NCI-H82 treated with DMSO at 0.1 percent for 48 hours (cell line): ENCODE data around the gene BPIFB3.

Experiments
- DNase-seq: peaks from one replicate; lab custom pipeline; 2025; ENCODE audit not compliant: unreplicated experiment; lab: John Stamatoyannopoulos, UW

The BPIFB3 gene, protein sequence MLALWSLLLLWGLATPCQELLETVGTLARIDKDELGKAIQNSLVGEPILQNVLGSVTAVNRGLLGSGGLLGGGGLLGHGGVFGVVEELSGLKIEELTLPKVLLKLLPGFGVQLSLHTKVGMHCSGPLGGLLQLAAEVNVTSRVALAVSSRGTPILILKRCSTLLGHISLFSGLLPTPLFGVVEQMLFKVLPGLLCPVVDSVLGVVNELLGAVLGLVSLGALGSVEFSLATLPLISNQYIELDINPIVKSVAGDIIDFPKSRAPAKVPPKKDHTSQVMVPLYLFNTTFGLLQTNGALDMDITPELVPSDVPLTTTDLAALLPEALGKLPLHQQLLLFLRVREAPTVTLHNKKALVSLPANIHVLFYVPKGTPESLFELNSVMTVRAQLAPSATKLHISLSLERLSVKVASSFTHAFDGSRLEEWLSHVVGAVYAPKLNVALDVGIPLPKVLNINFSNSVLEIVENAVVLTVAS

GRCh38 chr20:33053291-33054106 lies at the start of gene BPIFB3:
BPIFB3 (plus strand) TSS chr20:33053903; CDS start chr20:33055436, 1,533 bp downstream.
- no peak for DNase-seq

- no peak for DNase-seq
Observed at GRCh38 chr20:33004141-33004751, 49.5 kb upstream of the BPIFB3 start, which contains the start of gene SUN5. SUN5 (minus strand) TSS chr20:33004433; CDS start chr20:33004340, 93 bp downstream.

DNA sequence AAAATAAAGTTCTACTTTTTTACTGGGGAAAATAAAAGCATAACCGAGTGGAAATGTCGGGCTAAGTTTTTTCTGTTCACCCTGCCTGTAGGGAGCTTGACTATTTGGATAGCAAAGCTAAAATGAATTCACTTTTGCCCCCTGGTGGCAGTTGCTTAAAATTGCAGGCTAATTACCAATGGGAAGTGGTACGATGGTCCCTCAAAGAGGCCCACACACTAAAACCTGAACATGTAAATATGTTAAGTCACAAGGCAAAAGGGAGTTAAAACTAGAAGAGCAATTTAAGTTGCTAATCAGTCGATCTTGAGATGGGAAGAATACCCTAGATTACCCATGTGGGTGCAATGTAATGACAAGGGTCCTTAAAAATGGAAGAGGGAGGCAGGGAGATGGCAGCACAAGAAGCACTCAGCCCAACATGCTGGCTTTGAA lies 48.6 kb upstream of the BPIFB3 start:
- peak; percentile 24 for DNase-seq

DNA sequence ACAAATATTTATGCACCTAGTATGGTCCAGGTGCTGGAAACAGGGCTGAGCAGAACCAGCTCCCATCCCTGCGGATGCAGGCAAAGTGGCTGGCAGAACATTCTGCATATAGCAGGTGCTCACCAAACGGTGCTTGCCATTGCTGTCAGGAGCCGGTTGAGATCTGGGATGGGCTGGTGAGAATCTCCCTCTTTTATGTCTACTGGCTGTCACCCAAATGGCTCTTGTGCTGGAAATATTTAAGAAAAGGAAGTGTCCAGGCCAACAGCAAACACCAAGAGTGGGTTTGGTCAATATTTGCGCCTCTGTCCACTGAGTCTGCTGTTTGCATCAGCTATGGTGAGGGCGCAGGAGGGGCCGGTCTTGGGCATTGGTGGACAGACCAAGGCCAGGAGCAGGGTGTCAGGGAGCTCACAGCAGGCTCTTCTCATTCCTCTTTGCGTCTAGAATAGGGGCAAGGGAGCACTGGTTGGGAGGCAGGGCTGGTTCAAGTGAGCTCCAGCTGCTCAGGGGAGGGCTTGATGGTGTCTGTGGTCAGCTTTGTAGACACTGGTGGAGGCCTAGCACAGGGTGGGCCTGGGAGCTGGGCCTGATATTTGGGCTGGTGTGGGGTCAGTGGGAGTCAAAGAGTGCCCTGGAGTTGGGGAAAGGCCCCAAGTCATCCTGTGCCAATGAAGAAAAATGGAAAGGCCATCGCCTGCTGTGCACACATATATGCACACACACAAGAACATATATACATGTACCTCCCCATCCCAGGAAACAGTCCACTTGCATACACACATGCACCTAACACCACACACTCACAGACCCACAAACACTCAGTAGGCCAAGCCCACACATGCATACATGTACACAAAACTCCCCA lies 47.6 kb upstream of the BPIFB3 start:
- no peak for DNase-seq

GRCh38 chr20:33006776-33007375 lies 46.8 kb upstream of the BPIFB3 start:
- no peak for DNase-seq

DNA sequence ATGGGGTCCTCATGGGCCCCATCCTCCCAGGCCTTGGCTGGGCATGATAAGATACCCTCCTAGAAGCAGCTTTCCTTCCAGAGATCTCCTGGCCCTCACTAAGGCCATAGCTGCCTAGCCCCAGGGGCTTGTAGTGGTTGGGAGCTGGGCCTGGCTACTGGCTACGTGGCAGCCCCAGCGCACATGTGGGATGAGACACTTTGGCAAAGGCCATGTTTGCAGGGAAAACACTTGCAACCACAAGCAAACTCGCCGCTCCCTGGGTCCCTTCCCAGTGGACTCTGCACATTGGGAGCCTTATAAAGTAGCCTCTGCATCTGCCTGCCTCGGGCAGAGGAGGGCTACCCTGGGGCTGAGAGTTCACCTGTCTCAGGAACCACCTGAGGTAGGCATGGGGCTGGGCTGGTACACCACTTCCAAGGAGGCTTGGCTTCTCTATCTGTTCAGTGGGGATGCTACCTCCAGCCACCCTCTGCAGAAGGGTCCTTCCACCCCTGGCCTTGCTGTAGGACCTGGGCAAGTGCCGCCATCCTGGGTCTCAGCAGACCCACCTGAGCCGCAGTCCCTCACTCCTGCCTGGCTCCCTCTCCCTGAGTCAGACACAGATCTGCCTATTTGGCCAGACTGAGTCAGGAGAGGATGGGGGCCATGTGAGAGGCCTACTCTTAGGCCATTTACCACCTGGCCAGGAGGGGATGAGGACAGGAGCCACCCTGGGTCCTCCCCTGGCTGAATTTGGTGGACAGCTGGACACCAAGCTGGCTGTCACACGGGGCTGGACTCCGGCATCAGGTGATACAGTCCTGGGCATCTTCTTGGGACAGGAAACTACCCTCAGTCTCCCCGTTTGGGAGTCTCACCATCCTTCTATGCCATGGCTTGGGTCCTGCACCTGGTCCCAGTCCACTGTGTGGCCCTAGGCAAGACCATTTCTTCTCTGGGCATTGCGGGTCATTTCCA lies 46.0 kb upstream of the BPIFB3 start, which contains the start of gene BPIFB2:
BPIFB2 (plus strand) TSS at position 329 of the 960 bp plus-strand sequence. CDS start 871 bp downstream, outside the sequence.
- DNase-seq: no peak

DNA sequence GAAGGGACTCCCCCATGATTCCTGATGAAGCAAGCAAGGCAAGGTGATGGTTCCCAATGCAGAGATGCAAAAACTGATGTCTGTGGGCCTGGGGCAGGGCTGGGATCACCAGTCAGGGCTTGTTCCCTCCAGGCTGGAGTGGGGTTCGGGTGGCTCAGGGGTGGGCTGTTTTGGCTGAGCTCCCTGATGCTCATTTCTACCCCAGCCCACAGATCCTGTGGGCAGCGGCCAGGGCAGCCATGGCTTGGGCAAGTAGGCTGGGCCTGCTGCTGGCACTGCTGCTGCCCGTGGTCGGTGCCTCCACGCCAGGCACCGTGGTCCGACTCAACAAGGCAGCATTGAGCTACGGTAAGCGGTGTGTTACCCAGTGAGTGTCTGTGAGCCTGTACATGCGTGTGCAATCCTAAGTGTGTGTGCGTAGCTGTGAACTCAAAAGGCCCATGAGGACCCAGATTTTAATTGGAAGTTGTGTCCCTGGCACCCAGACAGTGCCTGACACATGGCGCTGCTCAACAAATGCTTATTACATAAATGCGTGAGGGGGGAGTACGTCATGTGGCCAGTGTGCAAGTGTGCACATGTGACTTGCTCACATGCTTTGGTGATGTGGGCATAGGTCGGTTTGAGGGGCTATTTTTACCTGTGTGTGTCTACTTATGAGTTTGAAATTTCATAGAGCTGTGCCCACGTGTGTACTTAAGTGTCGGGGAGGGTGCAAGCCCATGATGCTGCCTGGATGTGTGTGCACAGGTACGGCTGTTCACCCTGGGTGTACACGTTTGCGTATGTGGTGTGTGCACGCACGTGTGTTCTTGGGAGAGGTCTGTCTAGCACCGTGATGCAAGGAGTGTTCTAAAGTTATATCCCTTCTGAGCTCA lies 45.1 kb upstream of the BPIFB3 start:
- DNase-seq: no peak

- no peak for DNase-seq
Observed at GRCh38 chr20:33009214-33010132, 44.2 kb upstream of the BPIFB3 start.

DNA sequence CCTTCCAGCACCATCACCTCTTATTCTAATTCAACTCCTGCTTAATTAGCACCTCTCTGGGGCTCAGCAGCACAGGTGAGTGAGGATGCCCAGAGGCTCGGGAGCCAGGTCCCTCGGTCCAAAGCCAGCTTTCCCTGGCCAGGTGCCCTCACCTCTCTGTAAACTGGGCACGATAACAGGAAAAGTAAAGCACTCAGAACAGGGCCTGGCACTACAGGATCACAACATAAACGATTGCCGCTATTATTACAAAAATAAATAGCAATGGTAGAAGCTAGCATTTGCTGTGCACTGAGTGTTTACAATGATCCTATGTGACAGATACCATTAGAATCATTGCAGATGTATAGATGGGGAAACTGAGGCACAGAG lies 43.6 kb upstream of the BPIFB3 start:
- DNase-seq: no peak

DNA sequence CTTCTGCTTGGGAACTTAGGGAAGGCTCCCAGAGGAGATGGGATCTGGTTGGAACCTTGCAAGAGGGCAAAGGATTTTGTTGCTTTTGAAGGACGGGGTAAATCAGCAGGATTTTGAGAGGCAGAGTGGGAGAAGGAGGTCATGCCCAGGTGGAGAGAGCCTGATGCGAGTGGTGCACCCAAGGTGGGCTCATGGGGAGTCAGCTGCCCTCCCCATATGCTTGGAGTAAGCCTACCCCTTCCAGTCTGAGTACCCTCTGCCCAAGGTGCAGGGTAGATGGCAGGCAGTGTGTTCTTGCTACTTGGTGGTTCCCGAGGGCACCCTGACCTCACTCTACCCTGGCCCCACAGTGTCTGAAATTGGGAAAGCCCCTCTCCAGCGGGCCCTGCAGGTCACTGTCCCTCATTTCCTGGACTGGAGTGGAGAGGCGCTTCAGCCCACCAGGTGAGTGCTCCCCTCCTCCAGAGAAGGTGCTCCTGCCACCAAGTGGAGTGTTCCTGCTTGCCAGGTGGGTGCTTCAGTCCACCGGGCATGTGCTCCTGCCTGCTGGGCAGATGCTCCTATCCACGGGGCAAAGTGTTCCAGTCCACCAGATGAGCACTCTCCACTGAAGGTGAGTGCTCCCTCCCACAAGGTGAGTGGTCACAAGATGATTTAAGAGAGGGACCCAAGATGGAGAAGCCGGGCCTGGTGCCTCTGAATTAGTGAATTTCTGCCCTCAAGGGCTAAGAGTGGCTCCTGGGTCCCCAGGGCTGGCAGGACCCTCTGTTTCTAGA lies 42.8 kb upstream of the BPIFB3 start:
- no peak for DNase-seq

DNA sequence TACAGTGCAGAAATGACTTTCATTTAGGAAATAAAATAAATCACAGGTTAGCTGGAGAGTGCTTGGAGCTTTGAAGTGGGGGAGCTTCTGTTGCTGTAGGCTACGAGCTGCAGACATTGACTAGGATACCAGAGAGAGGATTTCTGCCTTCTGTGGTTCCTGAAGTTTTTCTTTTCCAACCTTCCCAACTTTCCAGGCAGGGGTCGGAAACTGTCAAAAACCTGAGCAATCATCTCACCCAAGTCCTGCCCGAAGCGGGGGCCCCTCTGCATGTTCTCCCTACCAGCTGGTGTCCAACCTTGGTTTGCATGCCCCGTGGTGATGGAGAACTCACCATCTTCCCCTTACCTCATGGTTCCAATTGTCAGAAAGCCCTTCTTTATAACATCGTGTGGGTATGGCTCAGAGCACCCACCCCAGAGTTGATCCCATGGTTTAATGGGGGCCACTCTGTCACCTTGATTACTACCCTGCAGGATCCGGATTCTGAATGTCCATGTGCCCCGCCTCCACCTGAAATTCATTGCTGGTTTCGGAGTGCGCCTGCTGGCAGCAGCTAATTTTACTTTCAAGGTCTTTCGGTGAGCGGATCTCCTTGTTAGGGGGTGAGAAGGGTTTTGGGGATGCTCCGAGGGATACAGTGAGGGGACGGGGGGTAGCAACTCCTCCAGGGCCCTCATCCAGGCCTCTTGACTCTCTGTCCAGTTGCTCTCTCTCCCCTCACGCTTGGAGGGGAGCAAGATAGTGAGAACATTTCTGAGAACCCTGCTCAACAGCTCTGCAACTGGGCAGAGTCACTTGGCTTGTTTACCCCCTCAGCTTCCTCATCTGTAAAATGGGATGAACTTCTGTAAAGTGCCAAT lies 41.1 kb upstream of the BPIFB3 start:
- DNase-seq: no peak

DNA sequence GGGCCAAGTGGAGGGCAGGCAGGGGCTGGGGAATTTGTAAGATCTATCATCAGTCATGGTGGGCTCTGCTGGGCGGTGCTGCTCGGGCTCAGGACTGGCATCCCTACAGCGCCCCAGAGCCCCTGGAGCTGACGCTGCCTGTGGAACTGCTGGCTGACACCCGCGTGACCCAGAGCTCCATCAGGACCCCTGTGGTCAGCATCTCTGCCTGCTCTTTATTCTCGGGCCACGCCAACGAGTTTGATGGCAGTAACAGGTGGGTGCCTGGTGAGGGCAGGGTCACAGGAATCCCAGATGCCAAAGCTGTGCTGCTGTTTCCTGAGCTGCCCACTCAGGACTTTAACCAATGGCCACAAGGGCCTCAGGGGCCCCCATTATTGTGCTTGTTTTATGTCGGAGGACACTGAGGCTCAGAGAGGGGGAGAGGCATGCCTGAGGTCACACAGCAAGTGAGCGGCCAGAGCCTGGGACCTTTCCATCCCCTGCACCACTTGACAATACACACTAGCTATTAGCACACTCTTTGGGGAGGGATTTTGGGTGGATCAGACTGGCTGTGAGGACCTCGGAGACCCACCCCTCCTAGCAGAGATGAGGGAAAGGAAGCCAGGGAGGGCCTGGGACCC lies 39.9 kb upstream of the BPIFB3 start:
- no peak for DNase-seq

- no peak for DNase-seq
Observed at GRCh38 chr20:33014336-33015113, 39.2 kb upstream of the BPIFB3 start.

DNA sequence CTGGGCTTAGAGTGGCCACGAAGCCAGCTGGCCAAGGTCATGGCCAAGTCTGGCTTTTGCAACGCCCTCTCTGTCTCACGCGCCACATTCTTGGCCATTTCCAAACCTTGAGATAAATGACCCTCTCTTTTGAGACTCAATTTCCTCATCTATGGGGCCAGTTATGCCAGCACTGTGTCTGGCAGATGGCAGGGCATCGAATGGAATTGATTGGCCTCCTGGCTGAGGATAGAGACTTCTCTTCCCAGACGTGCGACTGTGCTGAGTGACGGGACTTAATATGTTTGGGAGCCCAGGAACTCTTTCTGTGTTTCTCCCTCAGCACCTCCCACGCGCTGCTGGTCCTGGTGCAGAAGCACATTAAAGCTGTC lies 38.6 kb upstream of the BPIFB3 start:
- no peak for DNase-seq
